ENCODE measurements around the gene NR4A3. TPM values are rescaled to one million over a fixed set of nuclear protein-coding genes. Genes with fewer than 3 reads are reported as not detected.
"Not testable (repeated sequence)": the region's sequence is repeated elsewhere in the genome, so short reads cannot be mapped to it uniquely, and the experiment has no call there.

NR4A3 gene
- 0.92 TPM for polyA plus RNA-seq (ENCODE audit: insufficient read length)

DNA sequence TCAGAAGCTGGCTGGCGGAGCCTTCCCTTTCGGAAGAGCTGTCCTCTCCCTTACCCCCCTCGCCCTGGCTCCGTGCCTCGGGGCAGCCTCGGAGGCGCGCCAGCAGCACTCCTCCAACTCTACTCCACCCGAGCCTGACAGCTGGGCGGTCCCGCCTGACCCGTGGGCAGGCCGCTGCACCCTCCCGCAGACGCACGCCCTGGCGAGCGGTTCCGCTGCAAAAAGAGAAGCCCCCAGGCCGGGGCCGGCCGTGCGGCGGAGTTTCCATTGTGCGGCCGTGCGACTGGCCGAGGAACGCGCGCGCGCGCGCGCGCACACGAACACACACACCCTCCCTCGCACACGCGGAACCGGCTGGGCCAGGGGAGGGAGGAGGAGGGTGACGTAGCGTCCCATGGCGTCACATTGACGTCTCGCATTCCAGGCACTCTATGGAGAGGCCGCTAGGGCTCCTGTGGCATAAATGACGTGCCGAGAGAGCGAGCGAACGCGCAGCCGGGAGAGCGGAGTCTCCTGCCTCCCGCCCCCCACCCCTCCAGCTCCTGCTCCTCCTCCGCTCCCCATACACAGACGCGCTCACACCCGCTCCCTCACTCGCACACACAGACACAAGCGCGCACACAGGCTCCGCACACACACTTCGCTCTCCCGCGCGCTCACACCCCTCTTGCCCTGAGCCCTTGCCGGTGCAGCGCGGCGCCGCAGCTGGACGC is at the start of gene NR4A3:
Gene NR4A3 (plus strand): TSS at position 490 of the 713 bp plus-strand sequence. CDS start 6,158 bp downstream, outside the sequence.
- DNase-seq, result peak; percentile 94

DNA sequence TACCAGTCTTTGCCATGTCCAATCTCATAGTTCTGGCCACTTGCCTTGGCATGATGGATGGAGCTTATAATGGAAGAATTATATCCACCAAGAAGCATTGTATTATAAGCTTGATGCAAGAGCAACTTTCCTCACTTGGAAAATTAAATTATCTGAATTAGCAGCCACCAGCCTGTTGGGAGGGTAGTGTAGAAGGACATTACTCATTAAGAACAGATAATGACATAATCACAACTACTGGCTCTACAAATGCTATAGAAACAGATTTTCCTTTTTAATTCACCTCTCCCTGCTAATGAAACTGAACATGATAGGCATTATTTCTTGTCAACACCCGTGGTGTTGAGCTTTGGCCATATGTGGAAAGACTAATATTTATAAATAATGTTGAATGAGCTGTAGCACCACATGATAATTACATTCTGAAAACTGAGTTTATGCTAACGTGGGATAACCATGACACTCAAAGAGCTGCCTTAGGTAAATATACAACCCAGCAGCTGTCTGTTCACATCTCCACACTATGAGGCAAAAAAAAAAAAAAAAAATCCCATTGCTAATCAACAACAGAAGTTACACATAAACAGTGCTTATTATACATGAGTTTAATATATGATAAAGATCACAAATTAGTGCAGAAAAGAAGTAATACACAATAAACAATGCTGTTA is 48.1 kb upstream of the NR4A3 start:
- no peak for DNase-seq

DNA sequence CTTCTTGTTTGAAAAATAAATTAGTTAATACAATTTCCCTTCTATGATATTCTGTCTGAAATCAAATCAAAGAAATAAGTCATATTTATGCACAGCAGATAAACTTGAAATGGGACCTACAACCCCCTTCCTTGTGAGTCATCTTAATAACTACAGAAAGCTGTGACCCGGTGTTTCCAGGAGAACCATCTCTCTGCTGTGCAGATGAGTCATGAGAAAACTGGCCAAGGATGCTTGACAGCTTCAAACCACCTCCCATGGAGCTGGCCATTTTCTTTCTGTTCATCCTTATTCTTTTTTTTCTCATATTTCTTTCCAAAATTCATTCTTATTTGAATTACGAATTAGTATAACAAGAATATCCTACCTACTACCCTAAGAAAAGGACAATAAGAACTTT is 43.4 kb upstream of the NR4A3 start:
- DNase-seq, result no peak

DNA sequence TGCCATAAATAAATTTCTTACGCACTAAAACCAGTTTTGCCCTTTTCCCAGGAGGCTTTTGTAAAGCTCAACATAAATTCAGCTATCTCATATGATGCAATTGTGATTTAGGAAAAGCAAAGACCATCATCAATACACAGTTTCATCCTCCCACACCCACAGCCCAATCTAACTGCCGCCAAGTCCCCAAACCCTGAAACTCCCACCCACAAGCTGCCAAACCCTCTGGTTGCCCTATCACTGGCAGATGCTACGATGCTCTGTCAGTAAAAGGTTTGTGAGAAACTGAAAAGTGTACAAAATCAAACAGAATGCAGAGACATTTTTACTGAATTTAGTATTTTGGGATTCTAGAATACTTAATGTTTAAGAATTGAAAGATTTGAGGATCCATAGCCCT is 42.8 kb upstream of the NR4A3 start:
- no peak for DNase-seq

DNA sequence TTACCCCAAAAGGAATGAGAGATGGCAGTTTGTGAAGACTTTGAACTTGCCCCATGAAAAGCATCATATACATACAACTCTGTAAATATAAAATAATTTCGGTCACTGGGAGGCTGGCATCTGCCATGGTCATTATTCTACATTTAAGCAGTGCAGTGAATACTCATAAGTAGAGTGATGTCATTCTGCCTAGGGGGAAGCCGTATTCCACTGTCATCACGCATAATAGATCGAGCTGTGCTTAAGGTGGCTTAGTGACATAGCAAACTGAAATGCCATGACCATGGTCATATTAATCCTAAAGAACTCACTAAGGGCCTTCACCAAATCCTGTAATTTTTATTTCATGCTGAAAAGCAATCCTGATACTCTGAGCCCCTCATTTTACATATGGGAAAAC is 42.4 kb upstream of the NR4A3 start:
- no peak for DNase-seq

DNA sequence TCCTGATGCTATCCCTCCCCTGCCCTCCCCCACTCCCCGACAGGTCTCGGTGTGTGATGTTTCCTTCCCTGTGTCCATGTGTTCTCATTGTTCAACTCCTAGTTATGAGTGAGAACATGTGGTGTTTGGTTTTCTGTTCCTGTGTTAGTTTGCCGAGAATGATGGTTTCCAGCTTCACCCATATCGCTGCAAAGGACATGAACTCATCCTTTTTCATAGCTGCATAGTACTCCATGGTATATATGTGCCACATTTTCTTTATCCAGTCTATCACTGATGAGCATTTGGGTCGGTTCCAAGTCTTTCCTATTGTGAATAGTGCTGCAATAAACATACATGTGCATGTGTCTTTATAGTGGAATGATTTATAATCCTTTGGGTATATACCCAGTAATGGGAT is 39.3 kb upstream of the NR4A3 start:
- not testable (repeated sequence) for DNase-seq

DNA sequence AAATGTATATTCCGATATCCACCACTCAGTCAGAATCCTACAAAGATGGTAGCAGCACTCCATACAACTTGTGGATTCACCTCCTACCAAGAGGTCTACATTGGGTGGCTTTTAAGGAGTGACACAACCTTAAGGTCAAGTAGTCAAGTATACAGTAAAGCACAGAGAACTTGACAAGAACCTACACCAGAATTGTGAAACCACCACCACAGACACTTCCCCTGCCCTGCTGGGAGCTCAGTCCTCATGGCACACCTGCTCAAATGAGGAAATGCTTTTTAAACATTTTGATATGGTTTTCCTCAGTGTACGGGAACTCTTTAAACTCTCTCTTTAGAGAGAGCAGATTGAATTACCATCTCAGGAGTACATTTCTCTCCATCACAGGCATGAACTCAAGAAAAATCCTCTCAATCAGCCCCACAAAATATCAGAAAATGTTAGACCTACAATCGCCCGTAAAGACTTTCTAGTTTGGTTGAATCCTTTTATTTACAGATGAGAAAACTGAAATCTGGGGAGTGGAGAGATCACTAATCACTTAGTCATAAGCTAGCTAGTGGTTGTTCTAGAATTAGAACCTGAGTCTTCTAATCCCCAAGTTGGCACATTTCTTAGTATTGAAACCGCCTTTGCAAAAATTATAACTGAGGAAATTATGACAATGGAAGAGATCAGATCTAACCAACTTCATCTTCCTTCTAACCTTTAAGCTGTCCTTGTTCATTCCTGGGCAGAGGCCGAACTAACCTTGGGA is 38.5 kb upstream of the NR4A3 start:
- no peak for DNase-seq

DNA sequence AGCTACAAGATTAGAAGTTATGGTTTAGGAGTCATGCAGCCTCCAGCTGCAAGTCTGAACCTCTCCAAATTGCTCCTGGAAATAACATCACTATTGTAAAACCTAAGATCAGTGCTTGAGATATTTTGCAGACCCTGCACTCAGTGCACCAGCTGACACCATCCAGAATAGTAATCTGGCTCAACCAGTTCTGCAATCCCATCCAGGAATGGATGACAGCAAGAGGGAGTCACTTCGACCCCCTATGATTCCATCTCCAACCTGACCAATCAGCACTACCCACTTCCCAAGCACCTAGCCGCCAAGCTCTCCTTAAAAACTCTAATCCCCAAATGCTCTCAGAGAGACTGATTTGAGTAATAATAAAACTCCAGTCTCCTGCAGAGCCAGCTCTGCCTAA is 37.9 kb upstream of the NR4A3 start:
- DNase-seq, result no peak

DNA sequence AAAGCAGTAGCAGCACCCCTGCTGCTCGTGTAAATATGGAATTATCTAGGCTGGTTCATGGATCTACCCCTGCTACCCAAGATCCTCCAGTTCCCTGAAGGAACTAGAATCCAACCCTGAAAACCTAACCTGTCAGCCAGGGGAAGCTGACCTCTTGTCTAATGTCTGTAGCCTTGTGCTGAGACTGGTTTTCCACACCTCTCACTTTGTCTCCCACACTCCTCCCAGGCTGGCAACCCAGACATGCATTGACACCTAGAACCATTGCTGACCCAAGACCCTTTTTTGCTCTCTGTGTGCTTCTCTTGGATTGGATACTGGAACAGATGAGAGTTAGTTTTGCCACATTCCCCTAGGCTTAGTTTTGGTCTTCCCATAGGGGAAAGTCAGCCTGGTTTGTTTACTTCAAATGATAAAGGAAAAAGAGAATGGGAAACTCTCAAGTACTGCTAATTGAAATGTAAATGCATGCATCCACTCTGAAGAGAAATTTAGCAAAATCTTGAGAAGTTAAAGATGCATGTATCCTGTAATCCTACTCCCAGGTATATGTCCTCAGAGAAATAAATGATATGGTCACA is 36.6 kb upstream of the NR4A3 start:
- DNase-seq, result no peak

DNA sequence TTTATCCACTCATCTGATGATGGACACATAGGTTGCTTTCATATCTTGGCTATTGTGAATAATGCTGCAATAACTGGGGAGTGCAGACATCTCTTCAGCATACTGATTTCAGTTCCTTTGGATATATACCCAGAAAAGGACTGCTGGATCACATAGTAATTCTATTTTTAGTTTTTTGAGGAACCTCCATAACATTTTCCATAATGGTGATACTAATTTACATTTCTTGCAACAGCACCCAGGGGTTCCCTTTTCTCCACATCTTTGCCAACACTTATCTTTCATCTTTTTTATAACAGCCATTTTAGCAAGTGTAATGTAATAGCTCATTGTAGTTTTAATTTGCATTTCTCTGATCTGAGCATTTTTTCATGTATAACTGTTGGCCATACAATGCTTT is 34.1 kb upstream of the NR4A3 start:
- no peak for DNase-seq

DNA sequence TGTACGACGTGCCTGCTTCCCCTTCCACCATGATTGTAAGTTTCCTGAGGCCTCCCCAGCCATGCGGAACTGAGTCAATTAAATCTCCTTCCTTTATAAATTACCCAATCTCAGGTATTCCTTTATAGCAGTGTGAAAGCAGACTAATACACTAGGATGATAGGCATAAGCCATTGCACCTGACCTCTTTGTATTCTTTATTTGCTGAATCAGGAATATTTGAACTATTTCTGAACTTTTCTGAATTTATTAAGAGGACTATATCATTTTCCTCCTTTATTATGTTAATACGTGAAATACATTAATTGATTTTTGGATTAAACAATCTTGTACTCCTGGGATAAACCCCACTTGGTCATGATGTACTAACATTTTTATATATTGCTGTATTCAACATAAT is 28.2 kb upstream of the NR4A3 start:
- no peak for DNase-seq

DNA sequence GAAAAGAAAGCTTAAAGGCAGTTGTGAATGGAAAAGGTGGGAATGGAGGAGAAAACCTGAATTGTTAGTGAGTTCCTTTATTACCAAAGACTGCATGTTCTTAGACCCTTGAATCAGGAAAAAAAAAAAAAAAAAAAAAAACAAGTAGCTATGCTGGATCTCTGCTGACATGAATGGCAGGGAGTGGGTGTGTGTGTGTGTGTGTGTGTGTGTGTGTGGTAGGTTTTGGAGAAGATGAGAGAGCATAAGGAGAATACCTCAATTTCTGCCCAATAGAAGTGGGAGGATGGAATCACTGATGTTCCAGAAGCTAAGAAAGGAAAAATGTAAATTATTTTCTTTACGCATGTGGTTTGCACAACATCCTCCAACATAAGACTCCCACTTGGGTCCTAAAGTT is 25.5 kb upstream of the NR4A3 start:
- no peak for DNase-seq

DNA sequence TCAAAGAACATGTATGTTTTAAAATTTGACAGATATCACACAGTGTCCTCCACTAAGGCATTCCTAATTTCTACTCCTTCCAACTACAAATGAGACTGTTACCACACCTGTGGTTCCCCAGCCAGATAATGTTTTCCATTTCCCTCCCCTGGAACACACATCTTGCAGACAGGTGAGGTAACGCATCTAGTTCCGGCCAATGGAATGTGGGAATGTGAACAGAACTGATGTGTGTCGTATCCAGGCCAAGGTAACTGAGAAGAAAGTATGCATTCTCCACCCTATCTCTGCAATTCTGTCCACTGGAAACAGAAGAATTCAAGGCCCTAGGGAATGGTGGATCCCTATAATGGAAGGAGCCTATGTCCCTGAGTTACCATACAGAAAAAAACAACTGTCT is 19.9 kb upstream of the NR4A3 start:
- no peak for DNase-seq

DNA sequence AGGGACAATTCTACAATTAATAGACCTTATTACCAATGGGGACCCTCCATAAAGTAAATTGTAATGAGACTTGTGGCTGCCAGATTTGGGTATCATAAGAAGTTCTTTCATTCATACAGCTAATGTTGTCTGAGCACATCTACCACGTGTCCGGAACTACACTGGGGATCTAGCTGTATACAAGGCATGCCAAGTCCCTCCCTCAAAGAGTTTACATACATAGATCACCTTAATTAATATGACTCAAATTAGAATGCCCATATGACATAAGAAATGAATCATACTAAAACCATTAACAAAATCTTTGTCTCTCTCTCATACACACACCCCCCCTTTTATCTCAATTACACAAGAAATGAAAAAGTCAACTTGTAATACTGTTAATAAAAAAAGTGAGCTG is 18.0 kb upstream of the NR4A3 start:
- DNase-seq, result no peak

DNA sequence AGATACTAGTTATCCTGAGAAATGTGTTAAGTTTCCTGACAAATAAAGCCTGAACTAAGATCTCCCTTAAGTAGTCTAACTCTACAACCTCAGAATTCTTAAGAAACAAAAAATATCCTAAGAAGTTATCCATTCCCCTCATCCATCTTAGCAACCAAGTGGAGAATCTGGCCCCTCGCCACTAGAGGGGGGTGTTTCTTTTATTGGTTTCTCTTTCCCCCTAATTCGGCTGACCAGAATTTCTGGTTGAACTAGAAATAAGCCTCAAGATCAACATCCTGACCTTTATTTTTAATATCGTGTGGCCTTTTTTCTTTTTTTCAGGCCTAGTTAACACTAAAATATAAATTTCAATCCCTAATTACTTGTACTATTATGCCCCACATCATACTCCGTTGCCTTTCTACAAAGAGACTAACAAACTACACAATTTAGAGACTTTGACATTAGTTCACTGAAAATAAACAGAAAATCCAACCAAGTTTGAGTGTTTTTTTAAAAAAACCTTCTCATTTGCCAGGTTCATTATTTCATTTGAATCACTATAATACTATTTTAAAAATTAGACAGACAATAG is 14.3 kb upstream of the NR4A3 start:
- peak; percentile 52 for DNase-seq

DNA sequence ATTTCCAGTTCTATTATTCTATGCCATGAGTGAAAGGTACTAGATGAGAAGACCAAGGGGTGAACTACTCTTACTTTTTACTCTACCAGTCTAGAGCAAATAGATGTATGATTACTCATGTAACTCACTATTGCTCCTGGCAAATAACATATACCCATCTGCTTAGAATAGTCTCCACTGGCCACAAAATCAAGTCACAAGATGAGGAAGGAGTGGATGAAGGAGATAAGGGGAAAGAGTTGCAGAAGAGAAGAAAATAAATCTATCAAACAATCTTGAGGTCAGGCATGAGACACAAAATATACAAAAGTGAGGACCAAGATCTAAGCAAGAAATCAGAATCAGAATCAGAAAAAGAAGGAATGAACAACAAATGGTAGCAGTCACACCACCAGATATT is 13.7 kb upstream of the NR4A3 start:
- no peak for DNase-seq

DNA sequence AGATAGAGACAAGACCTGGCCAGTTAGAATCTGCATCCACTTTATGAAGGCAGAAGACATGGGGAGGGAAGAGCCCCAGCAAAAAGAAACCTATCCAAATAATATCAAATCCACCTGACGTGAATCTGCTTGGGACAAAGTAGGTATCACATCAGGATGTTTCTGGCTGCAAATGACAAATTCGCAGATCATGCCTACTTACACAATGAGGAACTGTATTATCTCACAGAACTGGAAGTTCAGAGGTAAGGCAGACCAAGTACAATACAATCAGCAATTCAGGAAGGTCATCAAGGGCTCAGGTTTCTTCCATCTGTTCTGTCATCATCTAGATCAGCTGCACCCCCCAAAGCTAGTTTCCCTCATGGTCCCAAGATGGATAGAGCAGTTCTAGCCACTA is 13.2 kb upstream of the NR4A3 start:
- DNase-seq, result no peak

DNA sequence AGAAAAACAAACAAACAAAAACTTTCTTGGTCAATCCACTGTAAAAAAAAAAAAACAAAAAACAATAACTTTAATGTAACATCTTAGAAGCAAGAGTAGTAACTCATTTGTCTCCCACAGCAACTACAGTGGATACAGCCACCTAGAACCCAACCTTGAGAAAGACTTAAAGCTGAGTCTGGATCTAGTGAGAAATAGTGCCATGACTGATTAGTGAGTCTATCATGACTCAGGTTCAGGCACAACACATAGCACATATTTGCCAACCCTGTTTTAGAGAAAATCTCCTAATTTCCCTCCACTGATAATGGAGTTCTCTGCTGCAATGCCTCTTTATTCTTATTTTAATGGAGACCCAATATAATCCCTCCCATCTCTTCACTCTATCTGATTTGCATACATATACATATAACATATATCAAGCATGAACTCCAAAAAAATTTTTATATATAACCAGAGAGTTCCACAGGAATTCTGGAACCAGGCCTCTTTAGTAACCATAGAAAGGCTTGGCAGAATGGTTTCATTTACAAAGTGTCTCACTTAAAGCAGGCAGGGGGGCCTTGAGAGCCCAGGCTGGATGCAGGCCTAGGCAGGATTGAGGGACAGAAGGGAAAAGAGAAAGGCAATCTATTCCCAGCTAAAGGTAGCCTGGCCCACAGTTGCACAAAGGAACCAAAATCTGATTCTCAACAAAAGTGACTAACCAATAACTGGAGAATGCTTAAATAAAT is 11.9 kb upstream of the NR4A3 start:
- DNase-seq, result no peak

DNA sequence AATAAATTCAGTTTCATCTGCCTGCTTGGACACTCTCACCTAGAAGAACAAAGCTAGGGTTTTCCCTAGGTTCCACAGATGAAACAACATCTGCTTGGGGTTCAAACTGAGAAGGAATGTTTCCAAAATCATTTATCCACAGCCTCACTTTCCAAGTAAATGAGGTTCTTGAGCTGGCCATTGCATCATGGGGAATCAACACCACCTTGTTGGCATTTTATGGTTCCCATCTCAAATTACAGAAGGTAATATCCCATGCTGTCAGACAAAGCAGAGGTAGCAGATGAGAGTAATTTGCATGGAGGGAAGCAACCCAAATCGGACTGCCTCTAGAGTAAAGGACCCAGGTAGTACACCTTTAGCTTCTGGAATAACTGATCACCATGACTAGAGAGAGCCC is 10.5 kb upstream of the NR4A3 start:
- no peak for DNase-seq

DNA sequence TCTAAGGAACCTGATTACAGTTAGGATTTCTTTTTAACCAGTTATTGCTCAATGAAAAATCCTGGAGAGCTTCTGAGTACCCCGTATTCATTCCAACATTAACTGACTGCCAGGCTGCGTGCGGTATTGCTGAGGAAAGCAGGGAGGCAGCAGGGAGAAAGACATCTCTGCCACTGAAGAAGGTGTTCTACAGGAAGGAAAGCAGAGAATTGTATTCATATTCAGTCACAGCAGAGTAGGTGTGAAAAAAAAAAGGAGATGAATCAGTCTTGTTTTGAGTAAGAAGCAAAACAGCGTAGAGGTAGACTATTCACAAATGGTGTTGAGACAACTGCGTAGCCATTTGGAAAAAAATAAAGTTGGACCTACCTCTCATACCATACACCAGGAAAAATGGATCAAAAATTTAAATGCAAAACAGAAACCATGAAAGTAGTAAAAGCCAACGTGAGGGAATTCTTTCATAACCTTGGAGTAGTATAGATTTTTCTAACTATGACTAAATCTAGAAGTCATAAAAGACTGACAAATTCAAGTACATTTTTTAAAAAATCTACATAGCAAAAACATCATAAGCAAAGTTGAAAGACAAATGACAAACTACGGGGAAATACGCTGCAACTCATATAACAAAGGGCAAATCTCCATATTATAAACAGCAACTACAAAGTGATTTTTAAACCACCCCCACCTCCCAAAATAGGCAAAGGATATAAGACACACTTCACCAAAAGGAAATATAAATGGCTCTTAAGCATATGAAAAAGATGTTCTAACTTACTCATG is 9.9 kb upstream of the NR4A3 start:
- no peak for DNase-seq

DNA sequence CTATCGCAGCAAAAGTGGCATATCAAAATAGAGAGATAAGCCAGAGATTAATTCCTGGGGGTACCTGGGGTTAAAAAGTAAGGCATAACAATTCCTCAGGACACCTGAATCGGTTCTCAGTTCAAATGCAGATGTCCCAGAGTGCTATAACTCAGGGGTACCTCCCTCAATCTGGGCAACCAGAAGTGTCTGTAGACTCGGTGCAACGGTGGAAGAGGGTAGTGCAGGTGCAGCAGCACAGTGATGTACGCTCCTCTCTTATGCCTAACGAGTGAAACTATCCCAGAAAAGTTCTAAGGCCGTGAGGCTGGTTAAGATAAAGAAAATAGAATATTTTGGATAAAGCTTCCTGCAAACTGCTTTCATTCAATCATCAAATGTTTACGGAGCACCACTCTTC is 7.9 kb upstream of the NR4A3 start:
- DNase-seq, result no peak
